H1 (cell line): ENCODE measurements around the gene CLDN9. TPM values are rescaled to one million over a fixed set of nuclear protein-coding genes. Genes with fewer than 3 reads are reported as not detected.

Experiments used
- CTCF ChIA-PET: fragments of 300-600 bp; sonication (Branson Sonifier 250); formaldehyde crosslinking; loops from one replicate; lab custom pipeline; 2021; ENCODE audit not compliant: partially characterized antibody; lab: Charles Lee
- POLR2A ChIA-PET: fragments of 300-600 bp; sonication (Branson Sonifier 250); formaldehyde crosslinking; loops from one replicate; lab custom pipeline; 2021; ENCODE audit warnings: inconsistent platforms; ENCODE audit not compliant: partially characterized antibody; lab: Charles Lee
- DNase-seq, 2 experiments: peaks; one replicate each; pipeline versions ENCODE4 v3.0.0 to v3.0.0-alpha.2; 2010 to 2022; ENCODE audit warnings: low spot score in 2 of 2, low read depth in 1 of 2, mixed read lengths in 1 of 2
- FAIRE-seq: peaks from 2 replicates; lab custom pipeline; 2011; peaks lifted over from hg19 to GRCh38; lab: Jason Lieb, UNC
- H2AFZ ChIP-seq: 2 replicates; pipeline ENCODE4 v1.8.1; 2012; ENCODE audit warnings: low read length, inconsistent platforms
- H2AK5ac ChIP-seq: 2 replicates; pipeline ENCODE4 v1.6.1; 2013; ENCODE audit warnings: low read depth, low read length
- H2BK120ac ChIP-seq: replicated peaks from 2 replicates; pipeline ENCODE3; 2013; ENCODE audit warnings: low read depth, low read length, inconsistent platforms
- H2BK12ac ChIP-seq: 2 replicates; pipeline ENCODE4 v1.6.1; 2013; ENCODE audit warnings: low read depth, low read length
- H2BK15ac ChIP-seq: 2 replicates; pipeline ENCODE4 v1.6.1; 2013; ENCODE audit warnings: low read length
- H2BK20ac ChIP-seq: 2 replicates; pipeline ENCODE4 v1.6.1; 2013; ENCODE audit warnings: low read length
- H2BK5ac ChIP-seq: 2 replicates; pipeline ENCODE4 v1.6.1; 2013; ENCODE audit warnings: low read depth, low read length
- H3K14ac ChIP-seq: 2 replicates; pipeline ENCODE4 v1.6.1; 2013; ENCODE audit warnings: inconsistent platforms; ENCODE audit not compliant: insufficient read length
- H3K18ac ChIP-seq: 2 replicates; pipeline ENCODE4 v1.6.1; 2013; ENCODE audit warnings: low read length; ENCODE audit errors: extremely low read depth
- H3K23ac ChIP-seq: 2 replicates; pipeline ENCODE4 v1.6.1; 2013; ENCODE audit warnings: inconsistent platforms; ENCODE audit not compliant: insufficient read length
- H3K23me2 ChIP-seq: 2 replicates; pipeline ENCODE4 v1.6.1; 2013; ENCODE audit warnings: low read depth, low read length
- H3K27ac ChIP-seq: 2 replicates; pipeline ENCODE4 v1.6.1; 2011; ENCODE audit warnings: low read depth, low read length, inconsistent platforms
- H3K27me3 ChIP-seq, 4 experiments: replicated peaks in 1 of 4; 1 replicate in 1 of 4; 2 replicates in 3 of 4; pipeline versions ENCODE4 v1.6.1 to v1.8.1; 2011 to 2013; ENCODE audit warnings: low read length in 3 of 4, mild to moderate bottlenecking in 3 of 4, inconsistent platforms in 2 of 4, mixed read lengths in 2 of 4, moderate library complexity in 1 of 4; ENCODE audit not compliant: control insufficient read depth in 3 of 4, insufficient read depth in 3 of 4; ENCODE audit errors: extremely low read depth in 1 of 4
- H3K36me3 ChIP-seq, 4 experiments: 2 replicates each; pipeline versions ENCODE4 v1.6.1 to v1.8.1; 2011 to 2013; ENCODE audit warnings: mild to moderate bottlenecking in 4 of 4, low read length in 3 of 4, moderate library complexity in 2 of 4, control low read depth in 1 of 4, inconsistent platforms in 1 of 4; ENCODE audit not compliant: insufficient read depth in 4 of 4, control insufficient read depth in 2 of 4
- H3K4ac ChIP-seq: replicated peaks from 2 replicates; pipeline ENCODE3; 2013; ENCODE audit warnings: low read length, low read depth, mixed read lengths, inconsistent platforms; ENCODE audit not compliant: insufficient read length
- H3K4me1 ChIP-seq, 4 experiments: replicated peaks in 1 of 4; 1 replicate in 1 of 4; 2 replicates in 3 of 4; pipeline versions ENCODE4 v1.6.1 to v1.8.1; 2011 to 2013; ENCODE audit warnings: low read length in 3 of 4, inconsistent platforms in 2 of 4, mixed read lengths in 1 of 4; ENCODE audit not compliant: insufficient read depth in 4 of 4, control insufficient read depth in 3 of 4
- H3K4me2 ChIP-seq, 2 experiments: 2 replicates each; pipeline versions ENCODE4 v1.6.1 to v1.8.1; 2011 to 2013; ENCODE audit warnings: low read depth in 2 of 2, low read length in 2 of 2, control low read depth in 1 of 2, inconsistent platforms in 1 of 2, mild to moderate bottlenecking in 1 of 2; ENCODE audit not compliant: insufficient read depth in 1 of 2
- H3K4me3 ChIP-seq, 4 experiments: fragments of 200-600, 300-600 bp in 1 of 4; sonication (generic), shearing (Covaris generic), sonication (Bioruptor Twin) in 1 of 4; 2 replicates each; pipeline versions ENCODE4 v1.5.1 to v1.8.1; 2011 to 2016; ENCODE audit warnings: low read length in 4 of 4, low read depth in 3 of 4, control low read depth in 2 of 4, inconsistent platforms in 2 of 4, mild to moderate bottlenecking in 2 of 4, mixed read lengths in 1 of 4, moderate library complexity in 1 of 4; ENCODE audit not compliant: insufficient read depth in 2 of 4; ENCODE audit errors: extremely low read depth in 1 of 4
- H3K56ac ChIP-seq: replicated peaks from 2 replicates; pipeline ENCODE3; 2013; ENCODE audit warnings: low read depth, mild to moderate bottlenecking, mixed read lengths, low read length, inconsistent platforms; ENCODE audit not compliant: insufficient read length
- H3K79me1 ChIP-seq: 2 replicates; pipeline ENCODE4 v1.6.1; 2013; ENCODE audit warnings: low read depth, low read length, control low read depth
- H3K79me2 ChIP-seq, 2 experiments: 2 replicates each; pipeline versions ENCODE4 v1.6.1 to v1.8.1; 2012 to 2013; ENCODE audit warnings: low read length in 2 of 2, mild to moderate bottlenecking in 2 of 2, inconsistent platforms in 1 of 2; ENCODE audit not compliant: insufficient read depth in 2 of 2, control insufficient read depth in 1 of 2
- H3K9ac ChIP-seq, 4 experiments: replicated peaks in 1 of 4; 1 replicate in 1 of 4; 2 replicates in 3 of 4; pipeline versions ENCODE4 v1.6.1 to v1.8.1; 2011 to 2013; ENCODE audit warnings: low read depth in 3 of 4, low read length in 3 of 4, control low read depth in 2 of 4, mild to moderate bottlenecking in 2 of 4, moderate library complexity in 2 of 4, inconsistent platforms in 1 of 4; ENCODE audit errors: extremely low read depth in 1 of 4
- H3K9me3 ChIP-seq, 2 experiments: 2 replicates each; pipeline versions ENCODE4 v1.6.1 to v1.8.1; 2012 to 2013; ENCODE audit warnings: mild to moderate bottlenecking in 2 of 2, moderate library complexity in 2 of 2, control low read depth in 1 of 2, inconsistent platforms in 1 of 2, low read depth in 1 of 2, low read length in 1 of 2, mixed read lengths in 1 of 2; ENCODE audit not compliant: insufficient read depth in 2 of 2
- H4K20me1 ChIP-seq, 2 experiments: replicated peaks in 1 of 2; 2 replicates each; pipeline versions ENCODE3 to v1.8.1; 2011 to 2013; ENCODE audit warnings: inconsistent platforms in 2 of 2, low read length in 2 of 2, mild to moderate bottlenecking in 1 of 2; ENCODE audit not compliant: insufficient read depth in 2 of 2, control insufficient read depth in 1 of 2
- H4K5ac ChIP-seq: 2 replicates; pipeline ENCODE4 v1.6.1; 2013; ENCODE audit warnings: low read length, low read depth, mixed read lengths, inconsistent platforms; ENCODE audit not compliant: insufficient read length
- H4K8ac ChIP-seq: 2 replicates; pipeline ENCODE4 v1.8.0; 2013; ENCODE audit warnings: mild to moderate bottlenecking, moderate library complexity, low read length, inconsistent platforms; ENCODE audit not compliant: insufficient read depth; ENCODE audit errors: extremely low read depth
- H4K91ac ChIP-seq: replicated peaks from 2 replicates; pipeline ENCODE3; 2013; ENCODE audit warnings: low read length, mixed read lengths, inconsistent platforms; ENCODE audit not compliant: insufficient read length
- CEBPB ChIP-seq: IDR thresholded peaks from 2 replicates; pipeline ENCODE4 v1.6.1; 2012; ENCODE audit warnings: low read depth, low read length
- CHD2 ChIP-seq: IDR thresholded peaks from 2 replicates; pipeline ENCODE4 v1.6.1; 2012; ENCODE audit warnings: low read length, improper control_type of control experiment
- CTBP2 ChIP-seq: IDR thresholded peaks from 2 replicates; pipeline ENCODE4 v1.7.0; 2011; ENCODE audit warnings: borderline replicate concordance, mild to moderate bottlenecking, moderate library complexity, mixed read lengths, low read length; ENCODE audit not compliant: insufficient read depth, insufficient read length
- MAFK ChIP-seq: IDR thresholded peaks from 2 replicates; pipeline ENCODE4 v1.6.1; 2012; ENCODE audit warnings: low read depth, mild to moderate bottlenecking, improper control_type of control experiment, low read length
- POLR2A ChIP-seq, 2 experiments: IDR thresholded peaks; 1 replicate in 1 of 2; 2 replicates in 1 of 2; pipeline ENCODE4 v1.6.1; 2011; ENCODE audit warnings: low read depth in 2 of 2, low read length in 2 of 2, mild to moderate bottlenecking in 2 of 2; ENCODE audit errors: control extremely low read depth in 1 of 2
- POLR2AphosphoS5 ChIP-seq: IDR thresholded peaks from 2 replicates; pipeline ENCODE4 v1.6.1; 2011; ENCODE audit warnings: low read depth, low read length
- RXRA ChIP-seq: IDR thresholded peaks from 2 replicates; pipeline ENCODE4 v1.6.1; 2011; ENCODE audit warnings: low read depth, mild to moderate bottlenecking, low read length, moderate library complexity; ENCODE audit not compliant: insufficient read depth
- WGBS, 2 experiments: shearing (Covaris generic) in 1 of 2; methylation state at CpG; one replicate each; pipeline versions ENCODE4 v1.1.6 to v1.1.7; 2013 to 2015; ENCODE audit warnings: low lambda C conversion rate in 2 of 2, mixed read lengths in 2 of 2, inconsistent platforms in 1 of 2, low coverage in 1 of 2, missing lambda C conversion rate in 1 of 2; ENCODE audit not compliant: insufficient replicate concordance in 2 of 2, insufficient coverage in 1 of 2, insufficient read length in 1 of 2; ENCODE audit errors: extremely low coverage in 1 of 2, missing lambda C conversion rate in 1 of 2; 5-methylcytosine and 5-hydroxymethylcytosine counted together
- polyA plus RNA-seq, 7 experiments: library from polyadenylated mRNA; depleted of rRNA in 3 of 7; stranded (reverse) in 5 of 7; unstranded in 2 of 7; fragments of >200 nt in 5 of 7; fragments of 200-250 nt in 2 of 7; gene quantifications; 1 replicate in 5 of 7; 2 replicates in 1 of 7; 4 replicates in 1 of 7; pipeline versions ENCODE4 v1.2.1 to v1.2.3, GENCODE V29; 2011 to 2013; ENCODE audit warnings: missing spikeins in 2 of 7, mixed read lengths in 2 of 7
- total RNA-seq: library from RNA; stranded (reverse); fragmentation: NEBNext Ultra II Directional; extraction: Animal tissue kit (Norgen Biotek cat#: 25700); gene quantifications from 2 replicates; pipeline ENCODE4 v1.2.1, GENCODE V29; 2021

Gene CLDN9
- total and polyA plus RNA-seq, 2 of the 8 experiments (the other 6 are each of a cell fraction or from before 2014, with no cell fraction given), result 0.60 to 0.89 TPM

GRCh38 chr16:3008690-3009037, 4.1 kb upstream of the CLDN9 start:
- Histone ChIP-seq H3K14ac (no peak overlapping the region), H3K4me3 (peak overlapping the region; percentile 0 to 52 (median 39); a peak in 6 of 8 replicates), H2BK5ac (peak overlapping the region; percentile 97), H3K23me2 (peaks cover 27% of the 10 kb centered on the region), H3K9ac (peak overlapping the region in 2 of 4 experiments; percentile 15 to 54; a peak in 4 of 7 replicates), H3K4ac (peak overlapping the region; percentile 79), H2AK5ac (peak overlapping the region; percentile 94), H3K4me1 (peaks cover 20 to 62% (median 53%) of the 10 kb centered on the region in 4 experiments), H4K20me1 (peaks cover 2 to 8% of the 10 kb centered on the region in 2 experiments), H2AFZ (no peak overlapping the region), H3K36me3 (peaks cover 0 to 3% (median 0%) of the 10 kb centered on the region in 4 experiments; a peak in 1 of 8 replicates), H3K23ac (no peak overlapping the region), H2BK120ac (peak overlapping the region; percentile 96), H2BK20ac (peak overlapping the region; percentile 62; the same call in 1 of the 2 replicates), H2BK15ac (no peak overlapping the region), H3K27ac (peak overlapping the region; percentile 96), H4K91ac (peak overlapping the region; percentile 99), H3K27me3 (no peaks in the 10 kb centered on the region; a peak in 1 of 7 replicates), H3K18ac (peak overlapping the region; percentile 100), H3K79me2 (peaks cover 0 to 6% of the 10 kb centered on the region in 2 experiments; a peak in 1 of 4 replicates), H3K9me3 (no peaks in the 10 kb centered on the region), H2BK12ac (peak overlapping the region; percentile 94), H3K56ac (peak overlapping the region; percentile 88), H4K5ac (peak overlapping the region; percentile 94), H3K4me2 (peak overlapping the region; percentile 84 to 88), H3K79me1 (no peaks in the 10 kb centered on the region; the same call in 1 of the 2 replicates), H4K8ac (peak overlapping the region; percentile 87; the same call in 1 of the 2 replicates)
- TF ChIP-seq MAFK (no peak), RXRA (no peak), CEBPB (no peak), CHD2 (no peak), POLR2AphosphoS5 (peak; percentile 9; the same call in 1 of the 2 replicates), POLR2A (IDR thresholded peaks at IDR 0.05; ENCODE audit: control extremely low read depth in 1 of 2, low read depth in 2 of 2, low read length in 2 of 2) (no peak), CTBP2 (peak; percentile 13)
- CTCF ChIA-PET, result interaction anchor here (0.8 to 17.3 kb wide), 3 partner anchors 20 to 121 kb away, joined by 3 to 639 read pairs (median 4); partner anchors contain the start of genes BICDL2, CLDN6, HCFC1R1 and THOC6
- POLR2A ChIA-PET, result interaction anchor here (1.3 to 35.7 kb wide), 15 partner anchors 8 to 90 kb away, joined by 3 to 1808 read pairs (median 13); partner anchors contain the start of genes BICDL2, CLDN6, CLDN9 and HCFC1R1
- no peak for DNase-seq
- 8% methylated on average over 4 of the region's 4 CpGs; no CpG with 5 or more reads in 1 of the 2 experiments for WGBS, 2 experiments
- FAIRE-seq, result no peak
